Measurements from ENCODE around the gene IL36A.
A peak's percentile ranks its signal among the peaks of the same experiment; 100 is the strongest.

IL36A gene, protein sequence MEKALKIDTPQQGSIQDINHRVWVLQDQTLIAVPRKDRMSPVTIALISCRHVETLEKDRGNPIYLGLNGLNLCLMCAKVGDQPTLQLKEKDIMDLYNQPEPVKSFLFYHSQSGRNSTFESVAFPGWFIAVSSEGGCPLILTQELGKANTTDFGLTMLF

DNA sequence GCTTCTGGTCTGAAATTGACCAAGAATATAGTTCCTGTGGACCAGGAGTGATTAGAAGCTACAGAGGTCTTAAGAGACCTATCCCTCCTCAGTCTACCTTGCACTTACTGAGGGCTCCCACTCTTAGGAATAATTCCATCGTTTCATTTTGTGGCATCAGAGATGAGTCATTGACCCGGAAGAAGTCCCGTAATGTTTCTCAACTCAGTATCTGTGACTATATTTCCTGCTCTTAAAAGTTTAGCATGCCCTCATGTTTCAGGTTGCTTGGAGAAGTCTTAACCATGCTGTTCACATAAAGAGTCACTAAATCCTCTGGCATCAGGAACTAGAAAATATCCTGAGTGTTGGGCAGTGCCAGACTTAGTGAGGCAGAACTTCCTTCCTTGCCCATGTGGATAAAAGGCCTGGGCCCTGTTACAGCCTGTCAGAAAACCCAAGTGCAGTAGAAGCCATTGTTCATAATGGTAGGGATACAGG lies at the start of gene IL36A:
Gene IL36A, plus strand, starts transcription at position 430 of the 480 bp plus-strand sequence. CDS start 413 bp downstream, outside the sequence.
- no peak for DNase-seq

DNA sequence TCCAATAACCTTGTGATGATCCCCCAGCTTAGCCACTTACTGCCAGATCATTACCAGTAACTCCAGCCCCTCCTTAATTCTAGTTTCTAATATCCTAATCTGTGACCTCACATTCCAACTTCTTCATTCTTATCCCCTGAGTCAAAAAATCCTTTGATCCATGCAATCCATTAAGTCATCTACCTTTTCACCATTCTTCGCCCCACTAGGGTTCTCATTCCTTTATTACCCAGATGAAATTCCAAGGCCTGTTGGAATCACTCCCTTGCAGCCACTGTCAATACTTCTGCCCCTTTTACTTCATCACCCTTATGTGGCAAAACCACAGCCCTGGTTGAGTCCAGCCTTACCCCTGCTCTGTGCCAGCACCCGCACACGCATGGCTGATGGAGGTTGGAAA lies 47.7 kb upstream of the IL36A start:
- no peak for DNase-seq

DNA sequence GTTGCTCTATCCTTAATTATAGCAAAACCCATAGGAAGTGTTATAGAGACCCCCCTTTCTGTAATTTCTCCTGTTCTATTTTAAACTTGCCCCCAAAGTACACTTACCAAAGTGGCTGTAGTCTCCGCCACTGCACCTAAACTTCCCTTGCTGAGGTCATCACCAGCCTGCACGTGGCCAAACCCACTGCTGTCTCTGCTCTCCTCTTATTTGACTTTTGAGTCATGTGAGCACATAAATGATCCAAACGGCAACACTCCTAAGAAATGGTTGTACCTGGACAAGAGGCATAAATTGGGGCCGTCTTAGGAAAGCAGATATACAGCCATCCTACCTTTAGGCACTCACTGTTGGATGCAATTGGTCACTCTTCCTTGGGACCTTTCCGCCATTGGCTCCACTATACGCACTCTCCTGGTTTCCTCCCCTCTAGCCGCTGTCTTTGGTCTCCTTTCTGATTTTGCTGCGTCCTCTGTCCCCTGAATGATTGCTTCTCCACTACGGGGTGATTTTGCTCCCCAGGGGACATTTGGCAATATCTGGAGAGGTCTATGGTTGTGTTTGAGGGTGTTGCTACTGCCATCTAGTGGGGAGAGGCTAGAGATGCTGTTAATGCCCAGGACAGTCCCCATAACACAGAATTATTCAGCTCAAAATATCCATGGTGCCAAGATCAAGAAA lies 46.7 kb upstream of the IL36A start:
- peak; percentile 10 for DNase-seq

DNA sequence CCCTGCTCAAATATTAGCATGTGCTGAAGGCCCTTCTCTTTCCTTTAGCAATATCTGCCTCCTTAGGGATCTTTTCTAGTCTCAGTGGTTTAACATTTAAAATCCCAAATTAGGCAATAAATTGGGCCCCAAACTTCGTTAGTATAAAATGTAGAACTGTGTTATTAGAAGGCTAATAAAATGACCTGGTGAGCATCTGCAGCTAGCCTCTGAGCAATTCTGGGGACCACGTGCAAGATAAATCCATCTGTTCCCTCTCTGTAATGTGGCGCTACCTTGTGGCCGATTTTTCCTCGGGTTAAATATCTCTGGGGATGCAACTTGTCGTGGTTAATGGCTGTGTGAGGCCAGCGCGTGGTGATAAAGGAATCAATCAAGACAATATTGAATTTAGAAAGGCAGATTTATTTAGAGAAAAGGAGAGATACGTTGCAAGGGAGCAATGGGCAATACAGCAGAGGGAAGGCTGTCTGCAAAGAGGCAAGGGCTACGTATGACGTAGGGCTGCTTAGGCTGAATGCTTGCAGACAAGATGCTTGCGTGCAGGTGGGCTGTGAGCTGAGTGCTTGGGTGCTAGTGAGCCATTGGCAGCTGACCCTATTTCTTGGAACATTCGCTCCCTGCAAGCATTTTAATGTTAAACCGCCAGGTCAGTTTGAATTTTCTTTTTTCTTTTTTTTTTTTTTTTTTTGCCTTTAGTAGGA lies 46.0 kb upstream of the IL36A start:
- no peak for DNase-seq

DNA sequence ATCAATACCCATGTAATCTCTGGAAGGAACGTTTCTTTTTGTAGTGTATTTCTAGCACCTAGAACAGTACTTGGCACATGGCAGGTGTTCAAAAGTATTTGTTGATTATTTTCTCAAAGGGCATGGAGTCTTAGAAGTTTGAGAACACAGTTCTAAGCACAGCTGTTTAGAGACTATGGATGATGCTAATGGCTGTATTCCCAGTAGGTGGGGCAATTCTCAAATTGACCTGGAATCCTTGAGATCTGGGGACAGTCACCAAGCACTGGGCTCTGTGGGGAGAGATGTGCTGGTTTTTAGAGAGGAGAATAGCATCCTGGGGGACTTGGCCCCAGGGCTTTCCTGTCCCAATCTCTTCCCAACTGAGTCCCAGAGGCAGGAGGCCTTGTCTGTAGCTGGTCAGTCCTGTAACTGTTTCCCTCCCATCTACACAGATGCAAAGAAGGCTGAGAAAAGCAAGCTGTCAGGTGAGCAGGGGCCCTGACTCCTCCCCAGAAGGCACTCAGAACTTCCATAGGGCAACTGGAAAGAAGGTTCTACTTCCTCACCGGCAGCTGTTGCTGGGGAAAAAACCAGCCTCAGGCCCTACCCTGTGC lies 44.9 kb upstream of the IL36A start:
- no peak for DNase-seq

DNA sequence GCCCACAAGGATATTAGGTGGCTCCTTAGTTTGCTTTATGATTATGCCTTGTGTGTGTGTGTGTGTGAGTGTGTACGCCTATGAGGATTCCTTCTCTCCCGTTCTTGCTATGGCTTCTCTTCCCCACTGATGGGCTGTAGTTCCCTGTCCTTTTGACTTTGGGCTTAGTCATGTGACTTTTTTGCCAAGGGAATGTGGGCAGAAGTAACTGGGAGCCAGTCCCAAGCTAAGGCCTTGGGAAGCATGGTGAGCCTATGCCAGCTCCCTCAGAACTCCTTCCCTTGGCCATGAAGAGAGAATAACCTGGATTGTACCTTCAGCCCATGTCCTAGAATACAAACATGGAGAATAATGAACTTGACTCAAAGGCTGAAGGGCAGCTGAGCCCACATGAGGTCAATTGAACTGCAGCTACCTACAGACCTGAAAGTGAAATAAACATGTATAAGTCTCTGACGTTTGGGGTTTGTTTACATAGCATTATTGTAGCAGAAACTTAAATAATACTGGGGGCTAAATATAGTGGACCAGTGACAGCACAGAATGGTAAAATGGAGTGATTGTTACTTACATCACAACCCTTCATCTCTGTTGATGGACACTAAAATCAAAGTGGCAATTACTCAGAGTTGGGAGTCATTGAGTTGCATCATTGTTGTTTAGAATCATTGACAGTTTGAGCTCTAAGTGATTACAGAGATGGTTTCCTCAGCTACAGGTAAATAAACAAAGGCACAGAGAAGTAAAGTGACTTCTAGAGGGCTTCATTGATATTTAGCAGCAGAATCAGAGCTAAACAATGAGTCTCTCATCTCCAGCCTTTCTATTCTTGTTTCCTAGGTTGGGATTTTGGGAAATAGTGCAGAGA lies 42.7 kb upstream of the IL36A start:
- no peak for DNase-seq

DNA sequence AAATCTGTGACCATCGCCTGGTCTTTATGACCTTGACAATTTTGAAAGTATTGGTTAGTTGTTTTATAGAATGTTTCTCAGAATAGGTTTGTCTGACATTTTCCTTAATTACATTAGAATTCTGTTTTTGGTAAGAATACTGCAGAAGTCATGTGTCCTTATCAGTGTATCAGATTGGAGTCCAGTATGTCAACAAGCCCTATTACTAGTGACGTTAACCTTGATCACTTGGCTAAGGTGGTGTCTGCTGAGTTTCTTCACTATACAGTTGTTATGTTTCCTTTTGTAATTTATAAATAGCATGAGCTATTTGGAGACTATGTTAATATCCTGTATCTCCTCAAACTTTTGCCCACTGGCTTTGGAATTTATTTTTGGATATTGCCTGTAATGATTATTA lies 38.2 kb upstream of the IL36A start:
- no peak for DNase-seq

DNA sequence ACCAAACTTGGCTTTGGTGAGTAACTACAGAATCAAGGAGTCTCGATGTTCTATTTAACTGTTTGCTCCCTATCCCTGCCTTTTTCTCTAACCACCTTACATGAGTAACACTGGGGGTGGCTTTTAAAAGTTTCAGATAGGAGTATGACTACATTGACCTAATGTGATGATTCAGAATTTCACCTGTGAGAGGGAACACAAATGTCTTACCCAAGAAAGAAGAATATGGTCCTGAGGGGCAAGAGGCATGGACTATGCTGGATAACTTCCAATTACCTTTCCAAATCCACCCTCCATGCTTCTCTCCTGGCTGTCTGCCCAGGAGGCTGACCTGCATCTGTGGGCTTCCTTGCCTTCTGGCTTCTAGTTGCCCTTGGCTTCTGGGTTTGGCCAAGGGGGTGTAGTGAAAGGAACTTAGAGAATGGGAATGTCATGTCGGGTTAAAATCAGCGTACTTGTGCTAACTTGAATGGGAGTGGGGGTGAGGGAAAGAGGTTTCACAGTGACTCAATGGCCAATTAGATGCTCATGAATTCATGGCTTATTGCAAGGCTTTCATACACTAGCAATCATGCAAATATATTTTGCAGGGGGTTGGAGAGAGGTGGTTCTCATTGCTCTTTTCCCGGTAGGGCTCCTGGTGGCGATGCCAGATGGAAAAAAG lies 32.7 kb upstream of the IL36A start:
- no peak for DNase-seq

DNA sequence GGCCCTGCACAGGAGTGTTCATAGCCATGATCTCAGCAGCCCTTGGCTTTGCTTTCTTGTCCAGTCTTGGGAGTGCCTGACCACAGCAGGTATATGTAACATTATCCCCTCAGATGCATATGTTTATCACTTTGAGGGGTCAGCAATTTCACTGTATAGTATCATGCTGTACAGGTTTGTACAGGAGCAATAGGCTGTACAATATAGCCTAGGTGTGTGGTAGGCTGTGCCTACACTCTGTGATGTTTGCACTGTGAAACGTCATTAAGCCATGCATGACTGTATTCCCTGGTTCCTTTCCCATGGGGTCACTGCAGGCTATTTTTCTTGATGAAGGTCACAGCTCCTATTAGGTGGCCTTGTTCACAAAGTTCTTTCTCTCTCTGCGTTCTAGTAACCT lies 32.1 kb upstream of the IL36A start:
- DNase-seq: no peak

DNA sequence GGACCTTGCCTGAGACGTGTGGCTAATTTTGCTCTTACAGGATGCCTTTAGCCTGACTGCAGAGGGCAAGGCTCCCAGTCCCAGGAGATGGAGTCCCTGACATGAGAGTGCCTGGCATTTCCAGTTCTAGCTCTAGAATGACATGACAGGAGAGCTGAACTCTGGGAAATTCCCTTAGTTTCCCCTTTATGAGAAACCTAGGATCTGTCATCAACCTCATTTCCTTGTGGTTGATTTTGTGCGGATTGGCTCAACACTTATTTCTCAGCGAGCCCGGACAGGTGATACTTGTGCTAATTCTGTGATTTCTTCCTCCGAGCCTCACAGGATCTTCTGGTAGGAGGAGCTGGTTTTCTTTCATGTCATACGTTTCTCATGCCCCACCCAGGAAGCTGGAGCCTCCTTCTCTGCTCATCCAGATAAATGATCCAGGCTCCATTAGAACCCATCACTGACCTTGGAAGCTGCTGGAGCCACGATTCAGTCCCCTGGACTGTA lies 27.7 kb upstream of the IL36A start, which contains the start of gene IL36G:
Gene IL36G, plus strand, starts transcription at position 448 of the 498 bp plus-strand sequence. CDS start 633 bp downstream, outside the sequence.
- no peak for DNase-seq

DNA sequence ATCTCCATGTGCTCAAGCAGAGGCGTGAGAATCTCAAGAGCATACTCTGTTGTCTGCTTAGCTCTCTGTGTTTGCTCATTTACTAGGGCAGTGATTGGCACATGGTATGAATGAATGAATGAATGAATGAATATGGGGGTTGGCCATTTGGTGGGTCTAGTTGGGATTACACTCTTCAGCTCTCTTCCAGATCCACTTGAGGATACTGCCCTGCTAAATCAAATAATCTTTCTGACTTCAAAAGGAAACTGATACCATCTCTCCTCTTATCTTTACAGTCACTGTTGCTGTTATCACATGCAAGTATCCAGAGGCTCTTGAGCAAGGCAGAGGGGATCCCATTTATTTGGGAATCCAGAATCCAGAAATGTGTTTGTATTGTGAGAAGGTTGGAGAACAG lies 25.5 kb upstream of the IL36A start:
- no peak for DNase-seq

DNA sequence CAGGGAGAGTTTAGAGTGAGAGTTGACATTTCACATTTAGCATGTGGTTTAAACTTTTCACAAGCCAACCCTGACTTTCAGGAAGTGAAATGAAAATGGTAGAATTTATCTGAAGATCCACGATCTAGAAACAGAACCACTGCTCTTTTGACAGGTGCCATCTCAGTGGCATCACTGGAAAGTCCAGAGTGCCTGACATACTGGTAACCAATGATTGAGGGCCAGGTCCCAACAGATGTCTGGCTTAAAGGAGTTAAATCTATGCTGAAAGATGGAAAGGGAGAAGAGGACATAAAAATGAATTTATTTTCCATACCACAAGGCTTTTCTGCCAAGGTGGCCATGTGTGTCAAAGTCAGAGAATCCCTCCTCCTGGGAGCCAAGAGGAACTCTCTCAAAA lies 24.7 kb upstream of the IL36A start:
- no peak for DNase-seq

DNA sequence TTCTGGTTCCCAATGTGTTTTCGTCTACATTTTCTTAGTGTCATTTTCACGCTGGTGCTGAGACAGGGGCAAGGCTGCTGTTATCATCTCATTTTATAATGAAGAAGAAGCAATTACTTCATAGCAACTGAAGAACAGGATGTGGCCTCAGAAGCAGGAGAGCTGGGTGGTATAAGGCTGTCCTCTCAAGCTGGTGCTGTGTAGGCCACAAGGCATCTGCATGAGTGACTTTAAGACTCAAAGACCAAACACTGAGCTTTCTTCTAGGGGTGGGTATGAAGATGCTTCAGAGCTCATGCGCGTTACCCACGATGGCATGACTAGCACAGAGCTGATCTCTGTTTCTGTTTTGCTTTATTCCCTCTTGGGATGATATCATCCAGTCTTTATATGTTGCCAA lies 20.2 kb upstream of the IL36A start:
- no peak for DNase-seq

DNA sequence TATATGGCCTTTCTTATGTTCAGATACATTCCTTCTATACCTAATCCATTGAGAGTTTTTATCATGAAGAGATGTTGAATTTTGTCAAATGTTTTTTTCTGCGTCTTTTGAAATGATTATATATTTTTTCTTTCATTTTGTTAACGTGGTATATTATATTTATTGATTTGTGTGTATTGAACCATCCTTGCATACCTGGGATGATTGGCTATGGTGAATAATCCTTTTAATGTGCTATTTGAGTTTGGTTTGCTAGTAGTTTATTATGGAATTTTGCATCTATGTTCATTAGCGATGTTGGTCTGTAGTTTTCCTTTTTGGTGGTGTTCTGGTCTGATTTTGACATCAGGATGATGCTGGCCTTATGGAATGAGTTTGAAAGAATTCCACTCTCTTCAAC lies 15.6 kb upstream of the IL36A start:
- DNase-seq: no peak

DNA sequence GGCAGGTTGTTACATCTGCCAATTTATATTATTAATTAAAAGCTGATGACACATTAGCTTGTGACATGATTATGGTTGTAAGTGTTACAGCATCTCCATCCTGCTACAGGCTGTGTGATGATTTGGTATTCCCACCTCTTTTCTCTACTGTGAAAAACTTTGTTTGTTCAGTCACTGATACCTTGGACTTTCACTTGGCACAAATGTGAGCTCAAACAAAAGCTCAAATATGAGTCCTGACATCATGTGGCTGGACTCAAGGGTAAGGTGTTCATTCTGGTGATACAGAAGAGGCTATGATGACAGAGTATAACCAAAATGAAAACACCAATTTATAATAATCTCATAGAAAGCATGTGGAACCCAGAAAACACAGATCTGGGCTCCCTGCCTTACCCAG lies 11.4 kb upstream of the IL36A start:
- DNase-seq: no peak

DNA sequence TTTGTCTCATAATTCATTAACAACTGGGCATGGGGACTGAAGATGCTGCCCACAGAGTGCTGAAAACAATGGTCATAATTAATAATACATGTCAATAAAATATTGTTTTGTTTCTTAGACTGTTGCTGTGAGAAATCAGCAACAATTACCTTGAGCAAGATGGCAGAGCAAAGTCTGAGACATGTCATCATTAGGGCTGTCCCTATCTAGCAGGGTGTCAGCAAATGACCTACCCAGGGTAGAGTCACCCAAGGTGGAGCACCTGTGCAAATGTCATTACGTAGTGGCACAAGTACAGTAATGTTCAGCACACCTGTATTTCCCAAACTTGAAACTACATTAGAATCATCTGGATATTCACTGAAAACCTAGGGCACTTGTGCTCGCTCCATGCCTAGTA lies 10.6 kb upstream of the IL36A start:
- DNase-seq: no peak

DNA sequence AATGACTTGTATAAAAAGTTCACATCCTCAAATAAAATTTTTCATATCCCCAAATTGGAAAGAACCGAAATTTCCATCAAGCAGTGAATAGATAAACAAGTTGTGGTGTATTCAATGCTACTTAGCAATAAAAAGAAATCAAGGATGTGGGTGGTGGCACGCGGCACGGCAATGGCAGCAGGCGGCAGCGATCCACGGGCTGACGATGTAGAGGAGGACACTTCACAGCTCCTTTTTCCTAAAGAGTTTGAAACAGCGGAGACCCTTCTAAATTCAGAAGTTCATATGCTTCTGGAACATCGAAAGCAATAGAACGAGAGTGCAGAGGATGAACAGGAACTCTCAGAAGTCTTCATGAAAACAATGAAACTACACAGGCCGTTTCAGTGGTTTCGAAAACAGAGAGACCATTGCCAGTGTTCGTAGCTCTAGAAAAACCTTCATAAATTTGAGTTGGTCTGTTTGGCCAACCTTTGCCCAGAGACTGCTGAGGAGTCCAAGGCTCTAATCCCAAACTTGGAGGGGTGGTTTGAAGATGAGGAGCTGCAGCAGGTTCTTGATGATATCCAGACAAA lies 9.8 kb upstream of the IL36A start:
- DNase-seq: no peak

DNA sequence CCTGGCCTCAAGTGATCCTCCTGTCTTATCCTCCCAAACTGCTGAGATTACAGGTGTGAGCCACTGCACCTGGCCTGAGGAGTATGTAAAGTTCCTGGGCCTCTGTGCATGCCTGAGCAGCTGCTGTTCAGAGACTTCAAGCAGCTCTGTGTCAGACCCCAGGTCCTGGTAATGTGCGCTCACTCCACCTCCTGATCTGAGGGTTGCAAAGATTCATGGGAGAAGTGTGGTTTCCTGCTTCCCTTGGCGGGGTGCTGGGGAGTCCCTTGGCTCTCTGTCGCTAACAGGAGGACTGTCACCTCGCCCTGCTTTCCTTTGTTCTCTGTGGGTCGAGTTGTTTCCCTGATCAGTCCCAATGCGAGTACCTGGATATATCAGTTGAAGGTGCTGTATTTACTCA lies 8.6 kb upstream of the IL36A start:
- DNase-seq: no peak

DNA sequence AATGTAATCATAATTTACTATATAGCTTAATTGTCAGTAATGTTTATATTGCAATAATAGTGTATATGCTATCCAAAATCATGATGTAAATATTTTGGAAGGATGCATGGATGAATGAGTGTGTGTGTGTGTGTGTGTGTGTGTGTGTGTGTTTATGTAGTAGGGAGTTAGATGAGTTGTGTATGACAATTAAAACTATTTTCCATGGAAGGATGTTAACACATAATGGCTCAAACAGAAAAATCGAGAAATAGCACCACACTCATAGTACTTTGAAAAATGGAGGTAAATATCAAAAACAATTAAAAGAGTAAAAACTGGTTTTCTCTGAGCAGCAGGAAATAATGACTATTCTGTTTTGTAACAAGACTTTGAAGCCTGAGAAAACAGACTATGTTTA lies 8.1 kb upstream of the IL36A start:
- no peak for DNase-seq

DNA sequence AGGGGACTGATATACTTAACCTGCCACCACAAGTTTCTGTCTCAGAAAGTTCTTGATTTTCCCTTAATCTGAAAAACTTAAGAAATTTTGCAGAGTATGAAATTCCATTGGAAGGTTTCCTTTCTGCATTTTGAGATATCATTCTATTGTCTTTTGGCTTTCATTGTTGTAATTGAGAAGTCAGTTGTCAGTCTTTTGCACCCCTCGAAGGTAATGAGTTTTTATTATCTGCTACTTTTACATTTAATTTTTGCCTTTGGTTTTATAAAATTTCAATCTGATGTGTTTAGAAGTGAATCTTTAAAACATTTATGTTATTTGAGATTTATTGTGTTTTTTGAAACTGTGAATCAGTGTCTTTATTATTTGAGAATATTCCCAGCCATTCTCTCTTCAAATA lies 4.8 kb upstream of the IL36A start:
- DNase-seq: no peak

DNA sequence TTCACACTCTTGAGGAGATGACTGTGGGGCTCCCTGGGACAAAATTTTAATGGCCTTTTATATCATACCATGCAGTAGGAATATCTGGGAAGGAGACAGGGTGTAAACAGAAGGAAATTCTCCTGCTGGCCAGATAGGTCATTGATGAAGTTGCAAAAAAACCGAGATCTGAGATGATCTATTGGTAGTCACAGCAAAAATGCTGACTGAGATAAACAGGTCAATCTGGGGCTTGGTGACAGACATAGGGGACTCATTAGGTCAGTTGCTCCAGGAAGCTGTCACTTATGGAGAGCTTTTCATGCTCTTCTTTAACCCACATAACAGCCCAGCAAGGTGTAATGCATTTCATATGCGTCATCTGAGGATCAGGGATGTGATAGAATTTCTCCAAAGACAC lies 2.6 kb upstream of the IL36A start:
- DNase-seq: no peak

DNA sequence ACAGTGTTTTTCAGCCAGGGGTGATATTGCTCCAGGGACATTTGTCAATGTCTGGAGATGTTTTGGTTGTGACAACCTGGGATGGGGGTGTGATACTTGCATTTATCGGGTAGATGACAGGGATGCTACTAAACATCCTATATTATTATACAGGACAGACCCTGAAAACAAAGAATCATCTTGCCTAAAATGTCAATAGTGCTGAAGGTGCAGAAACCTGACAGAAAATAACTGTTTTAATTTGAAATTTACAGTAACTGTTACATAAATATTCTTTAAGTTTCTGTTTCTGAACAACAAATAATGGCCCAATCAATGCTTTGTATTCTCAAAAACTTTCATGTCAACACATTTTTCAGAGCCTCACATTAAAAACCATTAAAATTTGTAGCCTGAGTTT lies 2.0 kb downstream of the IL36A start:
- DNase-seq: no peak

Measured in NCI-H2081 treated with DMSO at 0.1 percent for 48 hours (cell line).